SKM-1 (cell line): ENCODE measurements around the gene DIPK1A.

ENCODE experiments used
- DNase-seq: peaks from one replicate; lab custom pipeline; 2025; ENCODE audit not compliant: unreplicated experiment; lab: John Stamatoyannopoulos, UW

The DIPK1A gene

GRCh38 chr1:92953491-92953890 is 7.8 kb downstream of the DIPK1A start:
- DNase-seq = no peak

GRCh38 chr1:92952714-92953113 is 8.5 kb downstream of the DIPK1A start:
- no peak for DNase-seq

GRCh38 chr1:92951141-92951582 is 10.1 kb downstream of the DIPK1A start:
- DNase-seq = no peak

GRCh38 chr1:92949937-92950817 is 11.1 kb downstream of the DIPK1A start:
- no peak for DNase-seq

GRCh38 chr1:92948071-92948470 is 13.2 kb downstream of the DIPK1A start:
- DNase-seq = no peak

GRCh38 chr1:92945748-92946270 is 15.5 kb downstream of the DIPK1A start:
- DNase-seq = no peak

- DNase-seq = no peak
Observed at GRCh38 chr1:92944901-92945747, 16.1 kb downstream of the DIPK1A start.

- DNase-seq = no peak
Observed at GRCh38 chr1:92943502-92943847, 17.8 kb downstream of the DIPK1A start.

GRCh38 chr1:92940541-92940940 is 20.7 kb downstream of the DIPK1A start:
- no peak for DNase-seq

GRCh38 chr1:92937731-92938130 is 23.5 kb downstream of the DIPK1A start:
- no peak for DNase-seq

GRCh38 chr1:92936865-92937264 is 24.4 kb downstream of the DIPK1A start:
- no peak for DNase-seq

GRCh38 chr1:92934395-92935378 is 26.6 kb downstream of the DIPK1A start:
- no peak for DNase-seq

GRCh38 chr1:92933459-92933858 is 27.8 kb downstream of the DIPK1A start:
- no peak for DNase-seq

GRCh38 chr1:92931691-92932090 is 29.6 kb downstream of the DIPK1A start:
- DNase-seq = no peak

GRCh38 chr1:92929461-92929860 is 31.8 kb downstream of the DIPK1A start:
- no peak for DNase-seq

- DNase-seq = no peak
Observed at GRCh38 chr1:92927870-92928269, 33.4 kb downstream of the DIPK1A start.

- no peak for DNase-seq
Observed at GRCh38 chr1:92926873-92927272, 34.4 kb downstream of the DIPK1A start.

GRCh38 chr1:92924501-92924900 is 36.8 kb downstream of the DIPK1A start:
- no peak for DNase-seq

- no peak for DNase-seq
Observed at GRCh38 chr1:92923664-92924063, 37.6 kb downstream of the DIPK1A start.

- DNase-seq = no peak
Observed at GRCh38 chr1:92922356-92923035, 38.8 kb downstream of the DIPK1A start.
